ENCODE results near the gene RASGEF1C. TPM values are rescaled to one million over a fixed set of nuclear protein-coding genes. Genes with fewer than 3 reads are reported as not detected.

RASGEF1C gene
- total RNA-seq, 4 donors from 2014 or later = 1.7 TPM; not detected in 3

DNA sequence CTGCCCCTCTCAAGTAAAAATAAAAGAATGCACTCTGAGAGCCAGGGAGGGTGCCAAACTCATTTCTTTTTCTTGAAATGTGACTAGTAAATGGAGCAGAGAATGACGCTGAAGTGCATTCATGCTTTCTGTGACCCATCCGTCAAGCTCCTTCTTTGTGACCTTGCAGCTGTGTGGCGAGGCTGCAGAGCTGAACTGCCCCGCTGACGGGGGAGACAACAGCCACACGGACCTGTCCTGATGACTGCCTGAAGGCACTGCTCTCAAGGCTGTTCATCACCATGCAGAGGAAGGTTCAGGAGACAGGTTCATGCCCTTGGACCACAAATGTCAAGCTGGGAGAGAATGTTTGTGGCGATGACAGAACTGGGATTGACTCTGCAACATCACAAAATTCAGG lies 21.0 kb upstream of the RASGEF1C start:
- Histone ChIP-seq H3K9me3 (peaks cover 0 to 9% (median 3%) of the 10 kb centered on the region in 4 donors), H3K27me3 (no peaks in the 10 kb centered on the region), H3K4me3 (no peak overlapping the region), H3K4me1 (no peaks in the 10 kb centered on the region), H3K36me3 (peaks cover 0 to 30% (median 0%) of the 10 kb centered on the region in 3 donors), H3K27ac (no peak overlapping the region)
- TF ChIP-seq, protein P1, sequence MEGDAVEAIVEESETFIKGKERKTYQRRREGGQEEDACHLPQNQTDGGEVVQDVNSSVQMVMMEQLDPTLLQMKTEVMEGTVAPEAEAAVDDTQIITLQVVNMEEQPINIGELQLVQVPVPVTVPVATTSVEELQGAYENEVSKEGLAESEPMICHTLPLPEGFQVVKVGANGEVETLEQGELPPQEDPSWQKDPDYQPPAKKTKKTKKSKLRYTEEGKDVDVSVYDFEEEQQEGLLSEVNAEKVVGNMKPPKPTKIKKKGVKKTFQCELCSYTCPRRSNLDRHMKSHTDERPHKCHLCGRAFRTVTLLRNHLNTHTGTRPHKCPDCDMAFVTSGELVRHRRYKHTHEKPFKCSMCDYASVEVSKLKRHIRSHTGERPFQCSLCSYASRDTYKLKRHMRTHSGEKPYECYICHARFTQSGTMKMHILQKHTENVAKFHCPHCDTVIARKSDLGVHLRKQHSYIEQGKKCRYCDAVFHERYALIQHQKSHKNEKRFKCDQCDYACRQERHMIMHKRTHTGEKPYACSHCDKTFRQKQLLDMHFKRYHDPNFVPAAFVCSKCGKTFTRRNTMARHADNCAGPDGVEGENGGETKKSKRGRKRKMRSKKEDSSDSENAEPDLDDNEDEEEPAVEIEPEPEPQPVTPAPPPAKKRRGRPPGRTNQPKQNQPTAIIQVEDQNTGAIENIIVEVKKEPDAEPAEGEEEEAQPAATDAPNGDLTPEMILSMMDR (IDR thresholded peaks at IDR 0.05) = no peak
- TF ChIP-seq POLR2A (IDR thresholded peaks at IDR 0.05) = no peak
- no peak for DNase-seq

DNA sequence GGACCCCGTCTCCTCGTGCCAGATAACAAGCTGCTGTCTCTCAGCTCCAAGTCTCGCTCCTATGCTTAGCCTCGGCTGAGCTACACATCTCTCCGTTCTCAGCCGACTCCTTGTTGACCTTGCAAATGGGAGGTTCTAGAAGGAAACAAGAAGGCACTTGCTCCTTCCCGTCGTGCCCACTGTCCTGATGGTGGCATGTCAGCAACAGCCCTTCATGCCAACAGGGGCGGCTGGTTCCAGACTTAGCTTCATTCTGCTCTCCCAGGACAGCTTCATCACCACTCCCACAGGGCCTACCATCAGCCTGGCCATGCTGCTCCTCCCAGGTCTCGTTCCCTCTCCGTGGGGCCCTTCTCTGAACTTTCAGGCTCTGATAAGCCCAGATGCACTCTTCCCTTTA lies 13.0 kb upstream of the RASGEF1C start:
- TF ChIP-seq POLR2A (IDR thresholded peaks at IDR 0.05) = no peak
- TF ChIP-seq, protein P1 (IDR thresholded peaks at IDR 0.05) = no peak
- no peaks in the 10 kb centered on the region for H3K27me3 ChIP-seq
- H3K27ac ChIP-seq = no peak overlapping the region
- H3K4me1 ChIP-seq = no peaks in the 10 kb centered on the region
- no peak for DNase-seq
- H3K4me3 ChIP-seq = no peak overlapping the region
- peaks cover 0 to 6% (median 0%) of the 10 kb centered on the region in 3 donors for H3K36me3 ChIP-seq
- peaks cover 0 to 46% (median 6%) of the 10 kb centered on the region in 4 donors for H3K9me3 ChIP-seq

DNA sequence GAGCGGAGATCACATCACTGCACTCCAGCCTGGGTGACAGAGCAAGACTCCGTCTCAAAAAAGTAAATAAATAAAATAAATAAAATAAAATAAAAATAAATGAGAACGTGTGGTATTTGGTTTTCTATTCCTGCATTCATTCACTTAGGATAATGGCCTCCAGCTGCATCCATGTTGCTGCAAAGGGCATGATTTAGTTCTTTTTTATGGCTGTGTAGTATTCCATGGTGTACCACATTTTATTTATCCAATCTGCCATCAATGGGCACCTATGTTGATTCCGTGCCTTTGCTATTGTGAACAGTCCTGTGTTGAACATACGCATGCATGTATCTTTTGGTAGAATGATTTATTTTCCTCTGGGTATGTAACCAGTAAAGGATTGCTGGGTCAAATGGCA lies 8.8 kb upstream of the RASGEF1C start:
- Histone ChIP-seq H3K36me3 (no peaks in the 10 kb centered on the region), H3K4me3 (no peak overlapping the region), H3K9me3 (peaks cover 0 to 46% (median 3%) of the 10 kb centered on the region in 4 donors), H3K4me1 (no peaks in the 10 kb centered on the region), H3K27ac (no peak overlapping the region), H3K27me3 (no peaks in the 10 kb centered on the region)
- no peak for TF ChIP-seq POLR2A (IDR thresholded peaks at IDR 0.05)
- TF ChIP-seq, protein P1 (IDR thresholded peaks at IDR 0.05) = no peak
- no peak for DNase-seq

DNA sequence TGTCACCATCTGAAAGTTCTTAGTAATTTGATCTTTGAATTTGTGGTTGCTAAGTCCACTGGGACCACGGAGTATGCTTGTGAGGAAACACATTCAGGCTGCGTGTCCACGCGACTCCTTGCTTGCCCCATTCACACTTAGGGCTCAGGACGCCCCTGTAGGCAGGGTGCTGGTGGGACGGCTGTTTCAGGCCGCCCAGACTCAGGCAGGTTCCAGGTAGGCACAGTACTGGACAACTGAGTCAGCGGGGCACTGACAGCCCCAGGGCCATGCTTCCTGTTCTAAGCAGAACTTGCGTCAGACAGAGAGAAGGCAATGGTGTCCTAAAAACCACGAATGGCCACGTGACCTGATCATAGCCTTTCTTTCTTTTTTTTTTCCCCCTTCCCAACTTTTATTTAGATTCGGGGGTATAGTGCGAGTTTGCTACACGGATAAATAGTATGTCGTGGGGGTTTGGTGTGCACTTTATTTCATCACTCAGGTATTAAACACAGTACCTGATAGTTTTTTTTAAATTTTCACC lies 7.7 kb upstream of the RASGEF1C start:
- DNase-seq = no peak
- Histone ChIP-seq H3K9me3 (peaks cover 0 to 46% (median 3%) of the 10 kb centered on the region in 4 donors), H3K4me1 (no peaks in the 10 kb centered on the region), H3K36me3 (no peaks in the 10 kb centered on the region), H3K4me3 (no peak overlapping the region), H3K27ac (no peak overlapping the region), H3K27me3 (no peaks in the 10 kb centered on the region)
- TF ChIP-seq, protein P1 (IDR thresholded peaks at IDR 0.05) = no peak
- no peak for TF ChIP-seq POLR2A (IDR thresholded peaks at IDR 0.05)

DNA sequence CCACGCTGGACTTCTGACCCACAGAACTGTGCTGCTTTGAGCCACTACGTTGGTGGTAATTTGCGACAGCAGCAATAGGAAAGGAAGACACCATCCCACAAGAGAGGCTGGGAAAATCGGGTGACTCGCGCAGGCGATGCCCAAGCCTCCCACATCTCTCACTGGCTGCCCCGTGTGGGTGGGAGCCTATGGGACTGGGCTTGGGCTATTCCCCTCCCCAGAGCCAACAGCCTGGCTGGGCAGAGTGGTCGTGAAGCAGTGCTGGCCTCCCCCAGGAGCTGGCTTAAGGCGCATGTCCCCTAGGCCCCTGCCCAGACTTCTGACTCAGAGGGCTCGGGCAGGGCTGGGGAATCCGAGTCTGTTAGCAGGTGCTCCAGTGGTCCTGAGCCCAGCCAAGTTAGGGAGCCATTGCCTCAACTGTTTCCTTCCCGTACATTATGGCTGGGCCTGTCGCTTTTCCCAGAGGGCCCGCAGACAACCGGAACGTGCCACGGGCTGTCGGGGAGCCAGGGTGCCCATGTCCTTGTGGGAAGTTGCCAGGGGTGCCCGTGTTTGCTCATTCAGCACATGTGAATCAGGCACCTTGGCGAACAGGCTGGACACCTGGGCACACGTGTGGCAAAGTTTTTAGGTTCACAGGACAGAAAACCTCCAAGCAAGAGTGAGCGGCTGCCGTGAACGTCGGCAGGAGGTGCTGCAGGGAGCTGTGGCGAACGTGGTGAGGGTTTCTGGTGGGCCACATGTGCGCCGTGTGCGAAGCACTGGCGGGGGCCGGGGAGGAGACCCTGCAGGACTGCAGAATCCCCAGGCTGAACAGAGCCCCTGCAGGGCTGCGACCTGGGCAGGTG lies 7.0 kb upstream of the RASGEF1C start:
- H3K9me3 ChIP-seq = peaks cover 0 to 44% (median 3%) of the 10 kb centered on the region in 4 donors
- H3K4me3 ChIP-seq = no peak overlapping the region
- TF ChIP-seq, protein P1 (IDR thresholded peaks at IDR 0.05) = no peak
- no peak for TF ChIP-seq POLR2A (IDR thresholded peaks at IDR 0.05)

More for the DNA sequence above, 7.0 kb upstream of the RASGEF1C start:
- Histone ChIP-seq H3K27ac (no peak overlapping the region), H3K4me1 (no peaks in the 10 kb centered on the region), H3K27me3 (no peaks in the 10 kb centered on the region), H3K36me3 (no peaks in the 10 kb centered on the region)
- no peak for DNase-seq

Measured in Peyer's patch (tissue), 4 donors.